DMS79 (cell line): Measurements from ENCODE around the gene S100Z.

Source experiments
- DNase-seq: peaks from one replicate; lab custom pipeline; 2025; lab: John Stamatoyannopoulos, UW

S100Z gene

GRCh38 chr5:76953551-76954382 lies 104.0 kb downstream of the S100Z start:
- no peak for DNase-seq

GRCh38 chr5:76954383-76954763 lies 104.6 kb downstream of the S100Z start:
- no peak for DNase-seq

GRCh38 chr5:76956033-76956432 lies 106.2 kb downstream of the S100Z start:
- no peak for DNase-seq

- no peak for DNase-seq
Observed at GRCh38 chr5:76958991-76959767, 109.4 kb downstream of the S100Z start.

GRCh38 chr5:76960004-76960625 lies 110.3 kb downstream of the S100Z start:
- DNase-seq, result no peak

- no peak for DNase-seq
Observed at GRCh38 chr5:76964060-76964459, 114.2 kb downstream of the S100Z start.
